ENCODE results near the gene FOXF1.

GRCh38 chr16:86524029-86524428 lies 13.7 kb downstream of the FOXF1 start:
- no peak for TF ChIP-seq CTCF (IDR thresholded peaks at IDR 0.05)
- TF ChIP-seq EP300 (IDR thresholded peaks at IDR 0.05; ENCODE audit: low read depth) = no peak
- no peak for TF ChIP-seq POLR2AphosphoS5 (IDR thresholded peaks at IDR 0.05)
